ACC112 (cell line): ENCODE results near the gene RER1.

Experiments
- H2AFZ ChIP-seq: fragments of 200-600 bp; sonication (generic); one replicate; pipeline ENCODE4 v1.6.0; 2017; ENCODE audit warnings: antibody characterized with exemption, low read length; ENCODE audit not compliant: unreplicated experiment
- H3K27ac ChIP-seq: fragments of 200-600 bp; sonication (generic); 2 replicates; pipeline ENCODE4 v1.5.1; 2014; ENCODE audit warnings: low read depth, mild to moderate bottlenecking, antibody characterized with exemption, low read length, moderate library complexity
- H3K27me3 ChIP-seq: fragments of 200-600 bp; sonication (generic); 2 replicates; pipeline ENCODE4 v1.6.1; 2014; ENCODE audit warnings: mild to moderate bottlenecking, antibody characterized with exemption, low read length, moderate library complexity, mixed read lengths; ENCODE audit not compliant: insufficient read depth
- H3K36me3 ChIP-seq: fragments of 200-600 bp; sonication (generic); 2 replicates; pipeline ENCODE4 v1.6.1; 2016; ENCODE audit warnings: mild to moderate bottlenecking, antibody characterized with exemption, low read length, moderate library complexity, mixed read lengths; ENCODE audit not compliant: insufficient read depth
- H3K4me1 ChIP-seq: fragments of 200-600 bp; sonication (generic); one replicate; pipeline ENCODE4 v1.6.1; 2016; ENCODE audit warnings: low read length, mixed read lengths; ENCODE audit not compliant: insufficient read depth, unreplicated experiment, control insufficient read depth
- H3K4me3 ChIP-seq: fragments of 200-600 bp; sonication (generic); 2 replicates; pipeline ENCODE4 v1.5.1; 2014; ENCODE audit warnings: mild to moderate bottlenecking, low read depth, low read length
- H3K79me2 ChIP-seq: fragments of 200-600 bp; sonication (generic); one replicate; pipeline ENCODE4 v1.6.0; 2016; ENCODE audit warnings: low read length; ENCODE audit not compliant: control insufficient read depth, unreplicated experiment, insufficient read depth

Gene RER1

GRCh38 chr1:2355373-2356261, 36.0 kb upstream of the RER1 start:
- no peaks in the 10 kb centered on the region for H3K36me3 ChIP-seq
- no peak overlapping the region for H3K4me3 ChIP-seq
- no peaks in the 10 kb centered on the region for H3K79me2 ChIP-seq
- no peaks in the 10 kb centered on the region for H3K27me3 ChIP-seq
- no peak overlapping the region for H2AFZ ChIP-seq
- no peaks in the 10 kb centered on the region for H3K4me1 ChIP-seq
- H3K27ac ChIP-seq, result no peak overlapping the region

DNA sequence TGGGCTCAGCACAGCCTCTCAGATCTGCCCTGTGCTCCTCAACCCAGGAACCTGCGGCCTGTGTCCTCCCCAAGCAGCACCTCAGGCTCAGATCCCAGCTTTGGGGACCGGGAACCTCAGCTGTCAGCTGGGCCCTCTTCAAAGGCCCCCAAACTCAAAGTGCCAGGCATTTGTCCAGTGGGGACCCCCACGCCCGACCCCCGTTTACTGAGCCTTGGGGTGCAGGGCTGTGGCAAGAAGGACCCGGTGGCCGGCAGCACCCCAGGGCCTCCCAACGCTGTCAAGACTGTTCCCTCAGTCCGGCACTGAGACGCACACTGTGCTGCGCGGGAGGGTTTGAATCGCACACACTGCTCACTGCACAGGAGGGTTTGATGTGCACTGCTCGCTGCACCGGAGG, 35.2 kb upstream of the RER1 start:
- no peaks in the 10 kb centered on the region for H3K27me3 ChIP-seq
- H3K4me3 ChIP-seq, result no peak overlapping the region

DNA sequence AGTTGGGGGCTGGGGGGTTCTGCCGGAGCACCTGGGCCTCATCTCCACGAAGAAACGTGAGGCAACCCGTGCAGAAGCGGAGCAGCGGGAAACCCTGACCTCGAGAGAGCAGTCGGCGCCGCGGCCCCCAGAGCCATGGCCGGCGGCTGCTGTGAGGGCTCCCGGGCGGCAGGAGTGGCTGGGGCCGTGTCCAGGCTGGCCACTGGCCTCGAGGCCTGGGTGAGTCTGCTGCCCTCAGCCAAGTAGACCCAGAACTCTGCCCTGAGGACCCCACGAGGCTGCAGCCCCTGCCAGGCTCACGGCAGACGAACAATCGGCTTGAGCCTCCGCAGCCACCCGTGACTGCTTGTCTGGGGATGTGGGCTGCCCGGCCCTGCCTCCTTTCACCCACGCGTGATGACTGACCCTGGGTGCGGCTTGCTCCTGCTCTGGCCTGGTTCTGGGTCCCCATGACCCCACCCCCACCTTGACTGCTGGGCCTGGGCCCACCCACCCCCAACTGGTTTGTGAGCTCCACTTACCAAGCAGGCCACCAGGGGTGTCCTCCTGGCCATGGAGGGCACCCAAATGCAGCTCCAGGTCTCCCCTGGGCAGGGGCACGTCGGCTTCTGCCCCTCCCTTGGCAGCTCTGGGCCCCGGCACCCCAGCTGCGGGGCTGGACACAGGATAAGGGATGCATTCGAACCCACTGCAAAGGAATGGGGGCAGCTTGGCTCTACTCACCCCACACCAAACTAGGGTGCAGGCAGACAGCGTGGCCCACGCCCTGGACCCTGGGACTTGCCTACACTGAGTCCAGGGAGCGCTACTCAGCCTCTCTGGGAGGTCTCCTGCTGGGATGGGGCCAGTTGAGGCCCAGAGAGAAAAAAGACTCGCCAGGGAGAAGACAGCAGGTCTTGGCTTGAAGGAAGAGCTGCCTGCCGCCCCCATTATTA, 34.5 kb upstream of the RER1 start:
- no peaks in the 10 kb centered on the region for H3K36me3 ChIP-seq
- H2AFZ ChIP-seq, result no peak overlapping the region
- no peaks in the 10 kb centered on the region for H3K4me1 ChIP-seq
- H3K79me2 ChIP-seq, result no peaks in the 10 kb centered on the region
- H3K27me3 ChIP-seq, result no peaks in the 10 kb centered on the region
- no peak overlapping the region for H3K4me3 ChIP-seq
- no peak overlapping the region for H3K27ac ChIP-seq

More for the DNA sequence above, 35.2 kb upstream of the RER1 start:
- Histone ChIP-seq H3K4me1 (no peaks in the 10 kb centered on the region), H2AFZ (no peak overlapping the region), H3K27ac (no peak overlapping the region), H3K36me3 (no peaks in the 10 kb centered on the region), H3K79me2 (no peaks in the 10 kb centered on the region)

DNA sequence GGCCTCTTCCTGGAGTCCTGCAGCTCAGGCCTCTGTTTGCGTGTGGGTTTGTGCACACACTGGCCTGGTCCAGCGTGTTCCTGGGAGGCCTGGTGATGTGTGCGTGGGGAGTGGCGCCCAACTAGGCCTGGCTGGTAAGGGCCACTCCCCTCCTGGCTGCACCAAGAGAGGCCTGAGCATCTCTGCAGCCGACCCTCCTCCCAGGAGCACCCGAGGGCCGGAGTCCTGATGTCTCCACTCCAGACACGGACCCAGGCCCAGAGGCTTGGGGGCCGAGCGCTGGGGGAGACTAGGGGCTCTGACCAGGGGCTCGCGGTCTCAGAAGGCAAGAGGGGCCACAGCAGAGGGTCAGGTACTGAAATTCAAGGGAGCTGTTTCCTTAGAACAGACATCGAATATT, 33.6 kb upstream of the RER1 start:
- Histone ChIP-seq H3K27ac (no peak overlapping the region), H2AFZ (no peak overlapping the region), H3K4me3 (no peak overlapping the region), H3K27me3 (no peaks in the 10 kb centered on the region), H3K4me1 (no peaks in the 10 kb centered on the region), H3K79me2 (no peaks in the 10 kb centered on the region), H3K36me3 (no peaks in the 10 kb centered on the region)

- Histone ChIP-seq H3K4me1 (no peaks in the 10 kb centered on the region), H3K4me3 (no peak overlapping the region), H3K27ac (no peak overlapping the region), H2AFZ (no peak overlapping the region), H3K27me3 (no peaks in the 10 kb centered on the region), H3K36me3 (no peaks in the 10 kb centered on the region), H3K79me2 (no peaks in the 10 kb centered on the region)
Measured at GRCh38 chr1:2358651-2359640, 32.7 kb upstream of the RER1 start.

DNA sequence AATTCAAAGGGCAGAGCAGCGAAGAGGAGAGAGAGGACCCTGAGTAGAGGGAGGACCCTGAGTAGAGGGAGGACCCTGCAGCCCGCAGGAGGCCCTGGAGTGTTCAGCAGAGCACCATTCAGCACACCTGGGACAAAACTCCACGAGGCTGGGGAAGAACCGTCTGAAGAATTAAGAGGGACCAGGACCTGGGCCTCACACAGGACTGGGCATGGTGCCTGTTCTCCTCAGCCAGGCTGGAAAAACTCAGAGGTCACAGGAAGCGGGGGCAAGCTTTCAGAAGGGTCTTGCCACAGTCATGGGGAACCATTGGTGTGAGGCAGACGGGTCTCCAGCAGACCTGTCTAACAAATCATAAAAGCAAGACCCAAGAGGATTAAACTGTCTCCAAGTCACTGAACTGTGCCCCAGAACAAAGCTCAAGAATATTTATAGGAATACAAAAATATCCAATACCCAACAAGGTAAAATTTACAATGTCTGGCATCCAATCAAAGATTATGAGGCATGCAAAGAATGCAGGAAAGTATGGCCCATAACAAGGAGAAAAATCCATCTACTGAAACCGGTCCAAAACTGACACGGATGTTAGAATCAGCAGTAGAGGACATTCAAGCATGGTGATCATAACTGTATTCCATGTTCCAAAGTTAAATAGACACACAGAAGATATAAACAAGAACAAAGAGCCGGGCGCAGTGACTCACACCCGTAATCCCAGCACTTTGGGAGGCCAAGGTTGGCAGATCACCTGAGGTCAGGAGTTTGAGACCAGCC, 30.9 kb upstream of the RER1 start:
- Histone ChIP-seq H3K27ac (no peak overlapping the region), H3K36me3 (peaks cover 3% of the 10 kb centered on the region), H3K4me1 (no peaks in the 10 kb centered on the region), H3K27me3 (no peaks in the 10 kb centered on the region), H2AFZ (no peak overlapping the region), H3K79me2 (no peaks in the 10 kb centered on the region), H3K4me3 (no peak overlapping the region)

GRCh38 chr1:2363847-2364513, 27.7 kb upstream of the RER1 start:
- Histone ChIP-seq H3K36me3 (peaks cover 3% of the 10 kb centered on the region), H3K4me1 (no peaks in the 10 kb centered on the region), H3K27ac (no peak overlapping the region), H2AFZ (no peak overlapping the region), H3K4me3 (no peak overlapping the region), H3K79me2 (no peaks in the 10 kb centered on the region), H3K27me3 (no peaks in the 10 kb centered on the region)

GRCh38 chr1:2368053-2368744, 23.4 kb upstream of the RER1 start:
- Histone ChIP-seq H3K27ac (no peak overlapping the region), H3K4me3 (no peak overlapping the region), H2AFZ (no peak overlapping the region), H3K36me3 (peaks cover 3% of the 10 kb centered on the region), H3K79me2 (no peaks in the 10 kb centered on the region), H3K4me1 (no peaks in the 10 kb centered on the region), H3K27me3 (no peaks in the 10 kb centered on the region)
